Right atrium auricular region (tissue), 2 donors: Measurements from ENCODE around the gene HS6ST3. TPM values are rescaled to one million over a fixed set of nuclear protein-coding genes. Genes with fewer than 3 reads are reported as not detected.
A peak's percentile ranks its signal among the peaks of the same experiment; 100 is the strongest.

Source experiments
- DNase-seq: peaks from one replicate; pipeline ENCODE4 v3.0.0-alpha.2; 2019; ENCODE audit warnings: low spot score
- H3K27ac ChIP-seq, 2 donors: fragments of 200-600 bp; sonication (generic); 1 replicate in 1 of 2; 2 replicates in 1 of 2; pipeline ENCODE4 v1.5.1; 2016 to 2019
- H3K27me3 ChIP-seq, 2 donors: fragments of 200-600 bp; sonication (generic); one replicate each; pipeline versions ENCODE4 v1.5.1 to v1.6.0; 2017 to 2019
- H3K36me3 ChIP-seq: fragments of 200-600 bp; sonication (generic); one replicate; pipeline ENCODE4 v1.5.1; 2016
- H3K4me1 ChIP-seq, 2 donors: fragments of 200-600 bp; sonication (generic); one replicate each; pipeline versions ENCODE4 v1.5.1 to v1.6.0; 2017 to 2019
- H3K4me3 ChIP-seq, 2 donors: fragments of 200-600 bp; sonication (generic); 1 replicate in 1 of 2; 2 replicates in 1 of 2; pipeline ENCODE4 v1.5.1; 2017 to 2019; ENCODE audit warnings: mild to moderate bottlenecking in 1 of 2, moderate library complexity in 1 of 2
- H3K9me3 ChIP-seq, 2 donors: fragments of 200-600 bp; sonication (generic); one replicate each; pipeline ENCODE4 v1.5.1; 2019
- CTCF ChIP-seq, 2 donors: fragments of 200-600 bp; sonication (generic); IDR thresholded peaks; one replicate each; pipeline ENCODE4 v1.5.1; 2019; ENCODE audit warnings: antibody characterized with exemption in 2 of 2
- total RNA-seq, 2 donors: library from RNA; depleted of rRNA; stranded (reverse); fragments of >200 nt; gene quantifications; one replicate each; pipeline ENCODE4 v1.1.0, GENCODE V29; 2016

Gene HS6ST3
- total RNA-seq, 2 donors from 2014 or later: 0.59 to 3.1 TPM

DNA sequence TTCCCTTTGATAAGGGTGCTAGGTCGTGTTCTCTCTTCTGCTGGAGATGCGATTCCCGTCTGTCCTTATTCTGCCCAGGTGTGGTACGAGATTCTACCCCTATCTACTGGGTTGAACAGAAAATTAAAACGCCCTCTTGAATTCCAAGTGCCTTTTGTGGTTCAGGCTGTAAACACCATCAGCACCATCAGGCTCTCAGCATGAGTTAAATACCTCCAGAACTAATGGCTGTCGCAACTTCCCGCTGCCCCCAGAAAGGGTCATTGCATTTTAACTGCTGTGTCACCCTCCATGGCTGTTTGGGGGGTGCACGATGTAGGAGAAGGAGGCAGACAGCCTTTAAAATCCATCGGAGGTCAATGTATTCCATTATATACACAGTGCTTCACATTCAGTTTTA lies 727.0 kb downstream of the HS6ST3 start:
- Histone ChIP-seq H3K27me3 (no peaks in the 10 kb centered on the region), H3K36me3 (no peaks in the 10 kb centered on the region), H3K27ac (peak overlapping the region in 1 of 2 donors; percentile 43), H3K4me1 (no peaks in the 10 kb centered on the region), H3K4me3 (no peak overlapping the region), H3K9me3 (no peaks in the 10 kb centered on the region)
- TF ChIP-seq CTCF (IDR thresholded peaks at IDR 0.05): no peak
- DNase-seq: no peak

- no peak for DNase-seq
- H3K27ac ChIP-seq: no peak overlapping the region
- H3K4me3 ChIP-seq: no peak overlapping the region
- TF ChIP-seq CTCF (IDR thresholded peaks at IDR 0.05): peak; percentile 35 to 67
- H3K4me1 ChIP-seq: no peaks in the 10 kb centered on the region
- no peaks in the 10 kb centered on the region for H3K9me3 ChIP-seq
- H3K36me3 ChIP-seq: no peaks in the 10 kb centered on the region
- no peaks in the 10 kb centered on the region for H3K27me3 ChIP-seq
Observed at GRCh38 chr13:96817336-96817941, 727.5 kb downstream of the HS6ST3 start.

DNA sequence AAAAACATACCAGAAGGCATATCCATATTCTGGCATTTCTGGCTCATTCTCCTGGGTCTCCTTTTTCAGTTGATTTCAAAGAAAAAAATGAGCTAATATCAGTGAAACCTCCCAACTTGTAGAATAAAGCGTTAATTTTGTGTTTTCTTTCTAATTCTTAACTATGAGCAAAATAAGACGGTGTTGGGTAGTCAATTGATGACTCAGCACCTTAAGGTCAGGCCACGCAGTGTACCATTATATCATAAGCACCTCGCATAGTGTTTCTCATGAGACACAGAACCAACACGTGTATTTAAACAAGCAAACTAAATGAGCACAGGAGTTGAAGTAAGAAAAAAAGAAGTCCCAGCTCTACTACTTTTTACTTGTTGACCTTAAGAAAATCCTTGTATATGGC lies 729.5 kb downstream of the HS6ST3 start:
- no peak for DNase-seq
- Histone ChIP-seq H3K36me3 (no peaks in the 10 kb centered on the region), H3K9me3 (no peaks in the 10 kb centered on the region), H3K27ac (no peak overlapping the region), H3K4me1 (no peaks in the 10 kb centered on the region), H3K4me3 (no peak overlapping the region), H3K27me3 (no peaks in the 10 kb centered on the region)
- no peak for TF ChIP-seq CTCF (IDR thresholded peaks at IDR 0.05)

DNA sequence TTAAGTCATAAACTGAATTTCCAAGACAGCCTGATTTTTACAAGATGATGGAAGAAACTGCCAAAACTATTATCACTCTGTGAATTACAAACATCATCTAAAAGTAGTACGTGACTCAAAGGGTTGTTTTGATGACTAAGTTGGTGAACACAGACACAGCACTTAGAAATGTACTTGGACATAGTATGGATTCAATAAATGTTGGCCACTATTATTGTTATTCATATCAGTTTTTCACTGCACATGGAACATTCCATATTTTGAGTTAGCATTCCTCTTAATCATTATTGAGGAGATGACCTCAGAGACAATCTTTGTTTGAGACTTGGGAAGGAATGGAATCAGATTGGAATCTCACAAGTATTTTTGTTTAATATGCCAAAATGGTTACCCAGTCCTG lies 731.5 kb downstream of the HS6ST3 start:
- no peaks in the 10 kb centered on the region for H3K4me1 ChIP-seq
- no peaks in the 10 kb centered on the region for H3K27me3 ChIP-seq
- TF ChIP-seq CTCF (IDR thresholded peaks at IDR 0.05): no peak
- no peak overlapping the region for H3K27ac ChIP-seq
- no peaks in the 10 kb centered on the region for H3K9me3 ChIP-seq
- DNase-seq: no peak
- no peak overlapping the region for H3K4me3 ChIP-seq
- H3K36me3 ChIP-seq: no peaks in the 10 kb centered on the region

DNA sequence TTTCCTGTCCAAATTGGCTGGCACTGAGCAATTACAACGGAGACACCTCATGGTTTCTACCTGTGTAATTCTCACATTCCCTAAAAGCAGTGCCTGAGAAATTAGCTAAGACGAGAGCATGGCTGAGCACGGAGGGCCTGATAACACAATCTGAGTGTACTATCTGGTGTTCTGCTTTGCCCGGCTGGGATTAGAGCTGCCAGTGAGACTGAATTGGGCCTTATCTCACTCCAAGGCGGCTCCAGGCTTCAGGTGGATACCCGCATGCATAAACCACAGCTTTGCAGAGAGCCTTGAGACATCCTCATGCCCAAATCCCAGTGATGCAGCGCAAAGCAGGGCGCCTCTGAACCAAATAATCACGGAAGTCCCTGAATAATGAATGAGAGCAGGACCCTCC lies 732.1 kb downstream of the HS6ST3 start:
- Histone ChIP-seq H3K27me3 (no peaks in the 10 kb centered on the region), H3K9me3 (no peaks in the 10 kb centered on the region), H3K4me1 (no peaks in the 10 kb centered on the region), H3K27ac (no peak overlapping the region), H3K4me3 (no peak overlapping the region), H3K36me3 (no peaks in the 10 kb centered on the region)
- no peak for TF ChIP-seq CTCF (IDR thresholded peaks at IDR 0.05)
- DNase-seq: no peak

- TF ChIP-seq CTCF (IDR thresholded peaks at IDR 0.05): no peak
- Histone ChIP-seq H3K4me1 (no peaks in the 10 kb centered on the region), H3K36me3 (no peaks in the 10 kb centered on the region), H3K9me3 (no peaks in the 10 kb centered on the region), H3K27me3 (no peaks in the 10 kb centered on the region), H3K4me3 (no peak overlapping the region), H3K27ac (no peak overlapping the region)
- no peak for DNase-seq
Observed at GRCh38 chr13:96822895-96823294, 733.0 kb downstream of the HS6ST3 start.
